H1 (cell line): Measurements from ENCODE around the gene TMPRSS3.

Experiments
- EP300 ChIP-seq, 2 experiments: IDR thresholded peaks; 1 replicate in 1 of 2; 2 replicates in 1 of 2; pipeline ENCODE4 v1.6.1; 2011 to 2012; ENCODE audit warnings: low read depth in 2 of 2, low read length in 2 of 2, mild to moderate bottlenecking in 2 of 2, borderline replicate concordance in 1 of 2, inconsistent platforms in 1 of 2, moderate library complexity in 1 of 2
- SIN3A ChIP-seq, 2 experiments: IDR thresholded peaks in 1 of 2; conservative IDR thresholded peaks in 1 of 2; 2 replicates each; pipeline ENCODE4 v1.6.1; 2011 to 2012; ENCODE audit warnings: low read length in 2 of 2, improper control_type of control experiment in 1 of 2, low read depth in 1 of 2, mild to moderate bottlenecking in 1 of 2
- YY1 ChIP-seq: IDR thresholded peaks from 2 replicates; pipeline ENCODE4 v1.6.1; 2011; ENCODE audit warnings: low read depth, mild to moderate bottlenecking, low read length
- TF ChIP-seq, protein P1 (sequence below), 3 experiments: IDR thresholded peaks; 1 replicate in 2 of 3; 2 replicates in 1 of 3; pipeline versions ENCODE4 v1.5.1 to v1.6.1; 2011; ENCODE audit warnings: low read length in 3 of 3, mild to moderate bottlenecking in 3 of 3, inconsistent platforms in 2 of 3, low read depth in 1 of 3, moderate library complexity in 1 of 3; ENCODE audit not compliant: insufficient read depth in 1 of 3; ENCODE audit errors: control extremely low read depth in 1 of 3

DNA sequence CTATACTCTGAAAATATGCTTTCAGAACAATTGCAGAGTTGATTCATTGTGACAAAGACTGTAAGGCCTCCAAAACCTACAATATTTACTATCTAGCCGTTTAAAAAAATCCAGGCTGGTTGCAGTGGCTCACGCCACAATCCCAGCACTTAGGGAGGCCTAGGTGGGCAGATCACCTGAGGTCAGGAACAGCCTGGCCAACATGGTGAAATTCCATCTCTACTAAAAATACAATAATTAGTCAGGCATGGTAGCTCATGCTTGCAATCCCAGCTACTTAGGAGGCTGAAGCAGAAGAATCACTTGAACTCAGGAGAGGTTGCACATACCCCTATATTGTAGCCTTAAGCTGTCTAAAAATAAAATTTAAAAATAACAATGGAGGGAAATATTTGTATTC, 39.8 kb downstream of the TMPRSS3 start:
- TF ChIP-seq SIN3A (conservative IDR thresholded peaks at IDR 0.05 in 1 of 2, IDR thresholded peaks at IDR 0.05 in 1 of 2; ENCODE audit: low read depth in 1 of 2, low read length in 2 of 2) (no peak), EP300 (IDR thresholded peaks at IDR 0.05; ENCODE audit: borderline replicate concordance in 1 of 2, low read depth in 2 of 2, low read length in 2 of 2) (no peak), YY1 (no peak)
- TF ChIP-seq, protein P1, sequence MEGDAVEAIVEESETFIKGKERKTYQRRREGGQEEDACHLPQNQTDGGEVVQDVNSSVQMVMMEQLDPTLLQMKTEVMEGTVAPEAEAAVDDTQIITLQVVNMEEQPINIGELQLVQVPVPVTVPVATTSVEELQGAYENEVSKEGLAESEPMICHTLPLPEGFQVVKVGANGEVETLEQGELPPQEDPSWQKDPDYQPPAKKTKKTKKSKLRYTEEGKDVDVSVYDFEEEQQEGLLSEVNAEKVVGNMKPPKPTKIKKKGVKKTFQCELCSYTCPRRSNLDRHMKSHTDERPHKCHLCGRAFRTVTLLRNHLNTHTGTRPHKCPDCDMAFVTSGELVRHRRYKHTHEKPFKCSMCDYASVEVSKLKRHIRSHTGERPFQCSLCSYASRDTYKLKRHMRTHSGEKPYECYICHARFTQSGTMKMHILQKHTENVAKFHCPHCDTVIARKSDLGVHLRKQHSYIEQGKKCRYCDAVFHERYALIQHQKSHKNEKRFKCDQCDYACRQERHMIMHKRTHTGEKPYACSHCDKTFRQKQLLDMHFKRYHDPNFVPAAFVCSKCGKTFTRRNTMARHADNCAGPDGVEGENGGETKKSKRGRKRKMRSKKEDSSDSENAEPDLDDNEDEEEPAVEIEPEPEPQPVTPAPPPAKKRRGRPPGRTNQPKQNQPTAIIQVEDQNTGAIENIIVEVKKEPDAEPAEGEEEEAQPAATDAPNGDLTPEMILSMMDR (IDR thresholded peaks at IDR 0.05; ENCODE audit: control extremely low read depth in 1 of 3, insufficient read depth in 1 of 3, low read depth in 1 of 3, low read length in 3 of 3): no peak
